Neural progenitor cell (in vitro differentiated cells): ENCODE measurements around the gene RAI1. TPM values are rescaled to one million over a fixed set of nuclear protein-coding genes. Genes with fewer than 3 reads are reported as not detected.

Experiments used
- DNase-seq: peaks from one replicate; pipeline ENCODE4 v3.0.0-alpha.2; 2016; ENCODE audit warnings: low spot score
- H2AFZ ChIP-seq: fragments of 200-600 bp; sonication (generic); replicated peaks from 2 replicates; pipeline ENCODE4 v1.6.1; 2016; ENCODE audit warnings: antibody characterized with exemption
- H3F3A ChIP-seq: fragments of 200-600 bp; sonication (generic); 2 replicates; pipeline ENCODE4 v1.6.1; 2016; ENCODE audit warnings: antibody characterized with exemption, low read depth
- H3K27ac ChIP-seq: fragments of 200-600 bp; sonication (generic); 2 replicates; pipeline ENCODE4 v1.5.1; 2016; ENCODE audit warnings: mild to moderate bottlenecking
- H3K27me3 ChIP-seq: fragments of 200-600 bp; sonication (generic); 2 replicates; pipeline ENCODE4 v1.6.1; 2016; ENCODE audit warnings: mild to moderate bottlenecking, moderate library complexity
- H3K36me3 ChIP-seq: fragments of 200-600 bp; sonication (generic); 2 replicates; pipeline ENCODE4 v1.5.1; 2016
- H3K4me1 ChIP-seq: fragments of 200-600 bp; sonication (generic); 2 replicates; pipeline ENCODE4 v1.6.1; 2016; ENCODE audit warnings: mixed run types
- H3K4me2 ChIP-seq: fragments of 200-600 bp; sonication (generic); 2 replicates; pipeline ENCODE4 v1.6.1; 2016
- H3K4me3 ChIP-seq: fragments of 200-600 bp; sonication (generic); 2 replicates; pipeline ENCODE4 v1.5.1; 2016
- H3K79me2 ChIP-seq: fragments of 200-600 bp; sonication (generic); 2 replicates; pipeline ENCODE4 v1.6.1; 2016; ENCODE audit warnings: low read depth
- H3K9ac ChIP-seq: fragments of 200-600 bp; sonication (generic); 2 replicates; pipeline ENCODE4 v1.6.1; 2016
- H3K9me3 ChIP-seq: fragments of 200-600 bp; sonication (generic); 2 replicates; pipeline ENCODE4 v1.5.1; 2016; ENCODE audit warnings: low read depth
- H4K20me1 ChIP-seq: fragments of 200-600 bp; sonication (generic); 2 replicates; pipeline ENCODE4 v1.6.1; 2016; ENCODE audit warnings: low read depth
- H3K27ac Mint-ChIP-seq: 3 replicates; pipeline ENCODE4 v1.8.0; 2021; ENCODE audit warnings: mixed read lengths
- H3K27me3 Mint-ChIP-seq: 2 replicates; pipeline ENCODE4 v1.8.0; 2022; ENCODE audit warnings: low read depth, mild to moderate bottlenecking, inconsistent platforms, moderate library complexity, mixed read lengths; ENCODE audit not compliant: insufficient read depth
- H3K36me3 Mint-ChIP-seq: 3 replicates; pipeline ENCODE4 v1.8.0; 2021; ENCODE audit warnings: mixed read lengths
- H3K4me1 Mint-ChIP-seq: 3 replicates; pipeline ENCODE4 v1.8.0; 2021; ENCODE audit warnings: mixed read lengths
- H3K4me3 Mint-ChIP-seq: 3 replicates; pipeline ENCODE4 v1.8.0; 2021; ENCODE audit warnings: mild to moderate bottlenecking, moderate library complexity, mixed read lengths
- H3K9me3 Mint-ChIP-seq: 3 replicates; pipeline ENCODE4 v1.8.0; 2020; ENCODE audit warnings: mixed read lengths
- CTCF ChIP-seq: fragments of 200-600 bp; sonication (generic); IDR thresholded peaks from 2 replicates; pipeline ENCODE4 v1.5.1; 2017; ENCODE audit warnings: antibody characterized with exemption, mild to moderate bottlenecking
- EZH2 ChIP-seq: fragments of 200-600 bp; sonication (generic); IDR thresholded peaks from 2 replicates; pipeline ENCODE4 v1.6.1; 2017; ENCODE audit warnings: antibody characterized with exemption, mild to moderate bottlenecking, moderate library complexity
- EZH2phosphoT487 ChIP-seq: fragments of 200-600 bp; sonication (generic); IDR thresholded peaks from 2 replicates; pipeline ENCODE4 v1.6.1; 2017; ENCODE audit warnings: antibody characterized with exemption
- total RNA-seq: library from RNA; depleted of rRNA; stranded (reverse); fragments of >200 nt; gene quantifications from 2 replicates; pipeline ENCODE4 v1.2.3, GENCODE V29; 2015; ENCODE audit warnings: low replicate concordance

The RAI1 gene
- total RNA-seq, 1 donor from 2014 or later: 27.4 TPM

- Mint-ChIP-seq H3K27ac (peak overlapping the region; percentile 42), H3K9me3 (peaks cover 2% of the 10 kb centered on the region), H3K4me1 (peaks cover 84% of the 10 kb centered on the region), H3K27me3 (peaks cover 9% of the 10 kb centered on the region), H3K36me3 (no peaks in the 10 kb centered on the region), H3K4me3 (no peak overlapping the region)
- no peaks in the 10 kb centered on the region for H4K20me1 ChIP-seq
- DNase-seq: no peak
- no peak overlapping the region for H3K9ac ChIP-seq
- H3K9me3 ChIP-seq: no peaks in the 10 kb centered on the region
- no peak overlapping the region for H3K4me2 ChIP-seq
- peaks cover 14% of the 10 kb centered on the region for H3F3A ChIP-seq
- no peak overlapping the region for H2AFZ ChIP-seq
- no peak overlapping the region for H3K27ac ChIP-seq
- no peaks in the 10 kb centered on the region for H3K79me2 ChIP-seq
- peaks cover 34% of the 10 kb centered on the region for H3K27me3 ChIP-seq
- H3K4me1 ChIP-seq: peaks cover 7% of the 10 kb centered on the region
- TF ChIP-seq CTCF (no peak), EZH2phosphoT487 (no peak), EZH2 (no peak)
- no peak overlapping the region for H3K4me3 ChIP-seq
- H3K36me3 ChIP-seq: no peaks in the 10 kb centered on the region
Measured at GRCh38 chr17:17670701-17671305, 10.5 kb upstream of the RAI1 start.

GRCh38 chr17:17671369-17672129 lies 9.7 kb upstream of the RAI1 start:
- H3F3A ChIP-seq: peaks cover 14% of the 10 kb centered on the region
- no peak overlapping the region for H3K4me3 ChIP-seq
- no peaks in the 10 kb centered on the region for H3K79me2 ChIP-seq
- Mint-ChIP-seq H3K27me3 (peaks cover 9% of the 10 kb centered on the region), H3K9me3 (peaks cover 2% of the 10 kb centered on the region), H3K27ac (peak overlapping the region; percentile 94), H3K36me3 (no peaks in the 10 kb centered on the region), H3K4me1 (peaks cover 86% of the 10 kb centered on the region), H3K4me3 (peak overlapping the region; percentile 22)
- no peaks in the 10 kb centered on the region for H4K20me1 ChIP-seq
- H3K36me3 ChIP-seq: no peaks in the 10 kb centered on the region
- no peak overlapping the region for H3K27ac ChIP-seq
- H3K9ac ChIP-seq: no peak overlapping the region
- H3K9me3 ChIP-seq: no peaks in the 10 kb centered on the region
- H3K27me3 ChIP-seq: peaks cover 41% of the 10 kb centered on the region
- TF ChIP-seq CTCF: no peak
- no peak for TF ChIP-seq EZH2phosphoT487
- no peak for TF ChIP-seq EZH2
- no peak overlapping the region for H3K4me2 ChIP-seq
- H3K4me1 ChIP-seq: peaks cover 7% of the 10 kb centered on the region
- DNase-seq: no peak
- H2AFZ ChIP-seq: no peak overlapping the region

- H3F3A ChIP-seq: peaks cover 14% of the 10 kb centered on the region
- H3K79me2 ChIP-seq: no peaks in the 10 kb centered on the region
- no peak for DNase-seq
- TF ChIP-seq EZH2 (no peak), CTCF (no peak), EZH2phosphoT487 (no peak)
- no peak overlapping the region for H2AFZ ChIP-seq
- H3K9me3 ChIP-seq: no peaks in the 10 kb centered on the region
- H3K4me1 ChIP-seq: peaks cover 7% of the 10 kb centered on the region
- no peak overlapping the region for H3K4me3 ChIP-seq
- Mint-ChIP-seq H3K27ac (no peak overlapping the region), H3K4me3 (no peak overlapping the region), H3K9me3 (peaks cover 2% of the 10 kb centered on the region), H3K4me1 (peaks cover 84% of the 10 kb centered on the region), H3K27me3 (peaks cover 9% of the 10 kb centered on the region), H3K36me3 (no peaks in the 10 kb centered on the region)
- peaks cover 53% of the 10 kb centered on the region for H3K27me3 ChIP-seq
- H3K4me2 ChIP-seq: no peak overlapping the region
- H3K27ac ChIP-seq: no peak overlapping the region
- no peaks in the 10 kb centered on the region for H3K36me3 ChIP-seq
- no peak overlapping the region for H3K9ac ChIP-seq
- H4K20me1 ChIP-seq: no peaks in the 10 kb centered on the region
Measured at GRCh38 chr17:17672453-17673368, 8.5 kb upstream of the RAI1 start.
